Measurements from ENCODE around the gene SPECC1L.
A peak's percentile ranks its signal among the peaks of the same experiment; 100 is the strongest.

The SPECC1L gene

DNA sequence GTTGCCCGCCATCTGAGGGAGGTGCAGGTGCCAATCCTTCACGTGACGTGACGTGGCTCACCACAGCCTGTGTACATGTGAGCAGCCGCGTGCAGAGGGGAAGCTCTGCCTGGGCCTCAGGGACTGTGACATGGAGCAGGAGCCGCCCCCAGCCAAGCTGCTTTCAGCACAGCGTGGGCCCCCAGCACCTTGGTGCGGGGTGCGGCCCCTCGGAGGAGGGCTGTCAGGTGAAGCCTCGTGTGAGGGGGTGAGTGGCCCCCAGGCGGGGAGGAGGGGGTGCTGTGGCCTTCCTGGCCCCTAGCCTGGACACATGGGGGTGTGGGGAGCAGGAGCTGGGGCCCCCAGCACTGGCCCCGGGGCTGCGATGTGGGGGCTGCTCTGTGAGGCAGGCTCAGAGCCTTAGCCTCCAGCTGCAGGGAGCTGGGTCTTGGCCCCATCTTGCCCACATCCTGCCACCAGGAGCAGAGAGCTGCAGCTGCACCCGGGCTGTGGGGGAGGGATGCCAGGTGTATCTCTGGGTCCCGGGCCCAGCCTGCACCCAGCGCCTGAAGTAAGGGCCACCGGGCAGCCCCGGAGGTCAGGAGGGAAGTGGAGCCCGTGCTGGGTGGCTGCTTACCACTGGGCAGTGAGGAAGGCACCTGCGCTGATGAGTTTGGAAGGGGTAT is 157.0 kb downstream of the SPECC1L start, which contains the start of gene ADORA2A:
Gene ADORA2A (plus strand): TSS at position 100 of the 665 bp plus-strand sequence. CDS start 5,806 bp downstream, outside the sequence.
- DNase-seq (ENCODE audit: low read depth in 2 of 2): peak; percentile 54 to 68

DNA sequence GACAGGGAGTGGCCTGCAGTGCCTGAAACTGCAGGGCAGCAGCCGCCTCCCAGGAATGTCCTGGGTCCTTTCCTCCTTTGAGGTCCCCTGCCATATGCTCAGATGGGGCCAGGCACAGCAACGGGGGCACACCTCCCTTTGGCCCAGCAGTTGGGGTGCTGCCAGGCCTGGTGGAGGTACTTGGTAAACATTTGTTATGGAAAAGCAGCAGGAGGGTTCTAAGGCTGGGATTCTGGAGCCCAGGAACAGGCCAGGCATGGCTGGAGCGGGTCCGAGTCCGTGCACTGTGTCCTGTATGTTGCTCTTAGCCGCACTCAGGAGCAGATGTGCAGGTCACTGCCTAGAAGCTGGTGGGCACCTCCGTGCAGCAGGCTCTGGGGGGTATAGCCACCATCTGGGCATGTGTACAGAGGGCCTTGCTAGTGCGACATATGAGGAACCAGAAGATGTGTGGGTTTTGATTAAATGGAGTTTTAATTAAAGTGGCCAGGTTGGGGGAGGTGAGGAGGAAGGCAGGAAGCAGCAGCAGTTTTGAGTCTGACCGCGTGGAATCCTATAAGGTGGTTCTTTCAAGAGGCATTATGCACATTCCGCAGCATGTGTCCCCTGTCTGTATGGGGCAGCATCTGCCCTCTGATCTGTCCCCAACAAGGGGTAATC is 158.2 kb downstream of the SPECC1L start:
- DNase-seq (ENCODE audit: low read depth in 2 of 2): no peak

DNA sequence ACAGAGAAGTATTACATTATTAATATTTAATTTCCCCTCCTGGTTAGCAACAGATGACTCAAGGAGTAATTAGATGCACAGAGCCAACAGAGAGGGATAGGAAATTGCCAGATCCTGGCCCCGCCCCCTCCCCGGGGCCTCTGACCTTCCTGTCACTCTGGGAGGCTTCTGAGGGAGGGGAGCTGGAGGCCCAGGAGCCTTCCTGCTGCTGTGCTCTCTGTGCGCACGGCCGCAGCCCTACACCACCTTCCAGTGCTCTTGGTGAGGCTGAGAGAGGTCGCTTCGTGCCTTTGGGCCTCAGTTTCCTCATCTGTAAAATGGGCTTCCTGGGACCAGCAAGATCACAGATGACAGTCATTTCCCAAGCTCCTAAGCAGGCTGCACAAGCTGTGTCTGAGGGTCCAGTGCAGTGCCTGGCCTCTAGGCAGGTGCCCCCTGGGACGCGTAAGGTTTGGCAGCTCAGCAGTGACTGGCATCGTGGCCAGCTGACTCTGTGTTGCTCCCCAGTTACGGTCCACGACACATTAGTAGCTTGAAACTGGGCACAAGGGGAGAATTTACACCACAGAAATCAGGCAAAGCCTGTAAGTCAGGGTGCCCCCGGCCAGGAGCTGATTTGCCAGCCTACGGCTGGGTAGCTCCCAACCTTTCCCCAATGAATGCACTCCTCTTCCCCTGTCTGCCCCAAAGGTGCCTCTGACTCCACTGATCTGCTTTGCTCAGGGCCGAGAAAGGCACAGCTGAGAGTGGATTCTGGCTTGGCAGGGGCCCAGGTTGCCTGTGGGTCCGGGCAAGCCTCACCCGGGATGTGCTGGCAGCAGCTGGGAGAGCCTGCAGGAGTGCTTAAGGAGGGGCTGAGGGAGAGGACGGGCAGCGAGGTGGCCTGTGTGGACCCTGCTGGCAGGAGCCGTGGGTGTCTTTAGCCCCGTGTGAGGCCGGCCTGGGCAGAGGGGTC is 159.1 kb downstream of the SPECC1L start:
- DNase-seq (ENCODE audit: low read depth in 2 of 2): no peak

DNA sequence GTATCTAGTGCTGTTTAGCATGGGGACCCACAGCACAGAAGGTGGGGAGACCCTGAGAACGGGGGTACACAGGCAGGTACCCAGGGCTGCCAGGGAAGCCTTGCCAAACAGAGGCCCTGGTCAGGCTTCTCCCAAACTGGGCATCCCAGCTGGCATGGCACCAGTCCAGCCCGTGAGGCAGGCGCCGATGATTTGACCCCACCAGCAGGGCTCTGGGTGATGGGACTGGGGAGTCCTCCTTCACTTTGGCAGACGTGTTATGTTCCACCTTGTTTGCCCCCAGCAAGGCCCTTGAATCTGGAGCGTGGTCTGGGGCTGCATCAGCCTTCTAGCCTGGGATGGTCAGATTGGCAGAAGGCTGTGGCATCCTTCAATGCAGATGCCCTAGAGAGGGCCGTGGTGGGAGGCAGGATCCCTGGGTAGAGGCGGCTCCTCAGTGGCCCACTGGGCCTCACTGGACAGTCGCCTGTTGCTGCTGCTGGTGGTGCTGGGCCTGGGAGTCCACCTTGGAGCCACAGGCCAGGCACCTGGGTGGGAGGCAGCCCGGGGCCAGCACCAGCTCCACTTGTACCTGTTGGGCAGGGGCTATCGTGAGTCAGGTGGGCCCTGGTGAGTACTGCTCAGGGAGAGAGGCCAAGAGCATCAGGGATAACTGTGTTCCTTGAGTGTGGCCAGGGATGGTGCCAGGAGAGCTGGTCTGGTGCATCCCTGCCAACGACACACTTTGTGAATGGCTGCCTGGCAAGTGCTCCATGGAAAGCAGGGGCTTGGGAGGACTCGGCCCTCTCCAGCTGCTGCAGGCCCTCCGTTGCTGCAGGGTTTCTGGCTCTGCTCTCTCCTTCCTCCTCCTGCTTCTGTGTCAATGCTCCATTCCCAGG is 160.0 kb downstream of the SPECC1L start:
- DNase-seq (ENCODE audit: low read depth in 2 of 2): no peak

DNA sequence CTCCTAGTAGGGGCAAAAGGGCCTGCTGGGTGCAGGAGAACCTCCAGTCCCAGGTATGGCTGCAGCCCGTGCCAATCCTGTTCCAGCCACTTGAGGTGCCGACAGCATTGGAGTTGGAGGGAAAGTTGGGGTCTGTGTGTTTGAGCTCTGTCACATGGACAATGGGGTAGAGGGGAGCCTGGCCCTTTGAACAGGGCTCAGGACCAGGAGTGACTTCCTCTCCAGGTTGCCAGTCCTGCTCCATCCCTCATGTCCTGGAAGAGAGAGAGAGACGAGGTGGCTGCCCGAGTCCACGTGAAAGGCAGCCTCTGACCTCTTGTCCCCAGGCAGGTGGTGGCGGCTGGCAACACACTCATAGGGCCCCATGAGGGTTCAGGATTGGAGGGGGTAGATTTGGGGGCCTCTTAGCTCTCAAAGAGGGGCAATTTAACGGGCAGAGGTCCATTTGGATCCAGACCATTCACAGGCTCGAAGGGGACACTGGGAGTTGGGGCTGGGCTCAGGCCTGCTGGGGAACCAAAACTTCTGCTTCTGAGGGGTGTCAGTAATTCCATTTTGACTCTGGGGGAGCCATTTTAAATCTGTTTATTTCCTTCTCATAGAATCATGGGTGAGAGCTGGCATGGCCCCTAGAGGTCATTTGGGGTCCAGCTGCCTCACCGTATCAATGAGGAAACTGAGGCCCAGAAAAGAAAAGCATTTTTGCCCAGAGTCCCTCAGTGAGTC is 160.8 kb downstream of the SPECC1L start:
- DNase-seq (ENCODE audit: low read depth in 2 of 2): no peak

DNA sequence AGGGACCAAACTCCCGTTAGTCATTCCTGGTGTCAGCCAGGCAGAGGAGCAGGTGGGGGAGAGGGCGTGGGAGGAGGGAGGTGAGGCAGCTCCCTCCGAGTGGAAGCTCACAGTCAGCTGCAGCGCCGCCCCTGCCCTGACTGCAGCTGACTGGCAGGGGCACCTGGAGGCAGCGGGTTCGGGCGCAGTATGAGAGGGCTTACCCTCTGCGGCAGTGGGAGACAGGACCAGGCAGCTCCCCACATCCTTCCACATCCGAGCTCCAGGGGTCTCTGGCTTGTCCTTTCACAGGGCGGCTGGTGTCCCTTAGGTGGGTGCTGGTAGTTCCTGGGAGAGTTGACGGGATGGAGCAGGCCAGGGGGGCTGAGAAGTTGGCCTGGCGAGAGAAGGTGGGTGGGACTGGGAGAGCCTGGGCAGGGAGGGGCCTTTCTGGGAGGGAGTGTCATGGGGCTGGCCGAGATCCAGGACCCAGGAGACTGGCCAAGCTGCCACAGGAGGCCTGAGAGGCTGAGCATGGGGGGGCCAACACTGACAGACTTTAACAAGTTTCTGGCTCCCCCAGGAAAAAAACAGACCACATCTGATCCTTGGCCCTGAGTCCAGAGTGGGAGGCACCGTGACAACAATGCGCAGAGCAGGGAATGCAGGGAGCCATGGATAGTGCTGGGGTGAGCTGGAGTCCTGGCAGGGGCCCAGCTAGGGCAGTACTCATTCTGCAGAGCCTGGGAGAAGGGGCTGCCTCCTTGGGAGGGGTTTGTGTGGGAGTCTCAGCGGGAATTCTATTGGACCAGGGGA is 161.6 kb downstream of the SPECC1L start:
- DNase-seq (ENCODE audit: low read depth in 2 of 2): no peak

DNA sequence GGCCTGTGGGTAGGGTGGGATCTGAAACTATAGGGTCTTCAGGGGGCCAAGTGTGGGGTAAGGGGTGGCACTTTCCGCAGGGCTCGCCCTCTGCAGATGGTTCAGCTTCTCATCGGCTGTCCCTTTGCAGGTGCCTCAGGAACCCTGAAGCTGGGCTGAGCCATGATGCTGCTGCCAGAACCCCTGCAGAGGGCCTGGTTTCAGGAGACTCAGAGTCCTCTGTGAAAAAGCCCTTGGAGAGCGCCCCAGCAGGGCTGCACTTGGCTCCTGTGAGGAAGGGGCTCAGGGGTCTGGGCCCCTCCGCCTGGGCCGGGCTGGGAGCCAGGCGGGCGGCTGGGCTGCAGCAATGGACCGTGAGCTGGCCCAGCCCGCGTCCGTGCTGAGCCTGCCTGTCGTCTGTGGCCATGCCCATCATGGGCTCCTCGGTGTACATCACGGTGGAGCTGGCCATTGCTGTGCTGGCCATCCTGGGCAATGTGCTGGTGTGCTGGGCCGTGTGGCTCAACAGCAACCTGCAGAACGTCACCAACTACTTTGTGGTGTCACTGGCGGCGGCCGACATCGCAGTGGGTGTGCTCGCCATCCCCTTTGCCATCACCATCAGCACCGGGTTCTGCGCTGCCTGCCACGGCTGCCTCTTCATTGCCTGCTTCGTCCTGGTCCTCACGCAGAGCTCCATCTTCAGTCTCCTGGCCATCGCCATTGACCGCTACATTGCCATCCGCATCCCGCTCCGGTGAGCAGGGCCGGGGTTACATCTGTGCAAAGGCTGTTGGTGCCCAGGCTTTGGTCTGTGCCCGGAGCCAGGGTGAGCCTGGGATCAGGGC is 162.6 kb downstream of the SPECC1L start:
- DNase-seq (ENCODE audit: low read depth in 2 of 2): no peak

DNA sequence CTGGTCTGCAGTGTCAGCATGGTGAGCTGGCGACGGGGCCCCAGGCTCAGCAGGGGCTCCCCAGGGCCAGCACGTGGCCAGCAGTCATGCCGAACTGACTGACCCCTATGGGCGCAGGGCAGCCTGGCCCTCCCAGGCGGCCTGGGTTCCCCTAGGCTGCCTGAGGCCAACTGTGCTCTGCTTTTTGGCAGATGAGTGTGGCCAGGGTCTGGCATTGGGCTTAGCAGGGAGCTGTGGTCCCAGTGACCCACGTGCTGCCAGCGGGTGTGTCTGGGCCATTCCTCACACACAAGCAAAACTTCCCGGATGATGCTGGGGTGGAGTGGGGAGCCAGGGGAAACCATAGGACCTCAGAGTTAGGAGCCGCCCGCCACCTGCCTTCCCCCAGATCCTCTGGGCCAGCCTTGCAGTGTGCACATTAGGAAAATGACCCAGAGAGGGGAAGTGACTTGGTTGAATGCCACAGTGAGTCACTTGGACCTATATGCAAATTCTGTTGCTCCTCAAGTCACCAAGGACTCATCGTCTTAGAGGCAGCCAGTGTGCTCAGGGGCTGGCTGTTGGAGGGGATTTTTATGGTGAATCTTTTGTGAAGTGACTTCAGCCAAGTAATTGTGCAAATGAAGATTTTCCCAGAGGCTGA is 163.3 kb downstream of the SPECC1L start:
- no peak for DNase-seq (ENCODE audit: low read depth in 2 of 2)

DNA sequence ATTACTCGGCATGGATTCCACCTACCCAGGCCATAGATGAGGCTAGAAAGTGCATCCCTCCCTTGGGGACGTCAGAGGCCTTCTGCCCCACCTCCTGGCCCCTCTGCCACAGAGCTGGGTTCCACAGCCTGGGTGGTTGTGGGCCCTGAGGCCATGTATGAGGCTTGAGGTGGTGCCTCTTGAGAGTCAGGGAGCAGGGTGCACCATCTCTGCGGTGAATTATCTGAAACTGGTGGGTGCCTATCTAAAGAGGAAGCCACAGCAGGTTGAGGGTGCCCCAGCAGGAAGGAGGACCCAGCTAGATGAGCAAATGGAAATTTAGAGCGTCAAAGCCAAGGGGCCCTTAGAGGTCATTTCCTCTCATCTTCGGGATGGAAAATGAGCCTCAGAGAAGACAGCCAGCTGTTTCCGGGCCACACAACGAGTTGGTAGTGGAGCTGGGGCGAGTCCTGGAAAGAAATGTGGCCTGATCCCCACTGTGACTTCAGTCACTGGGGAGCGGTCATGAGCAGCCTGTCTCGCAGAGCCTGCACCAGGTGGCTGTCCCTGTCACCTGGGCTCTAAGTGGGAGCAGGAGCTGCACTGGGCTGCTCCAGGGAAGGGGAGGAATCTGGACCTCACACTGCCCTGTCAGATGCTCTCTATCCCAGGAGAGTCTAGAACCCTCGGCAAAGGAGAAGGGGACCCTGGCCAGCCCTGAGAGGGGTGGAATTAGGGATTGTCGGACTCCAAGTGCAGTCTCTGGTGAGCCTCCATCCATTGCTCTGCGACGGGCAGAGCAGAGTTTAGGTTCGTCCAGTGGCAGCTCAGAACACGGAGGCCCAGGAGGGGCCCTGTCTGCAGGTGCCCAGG is 164.1 kb downstream of the SPECC1L start:
- DNase-seq (ENCODE audit: low read depth in 2 of 2): peak; percentile 51 to 54

DNA sequence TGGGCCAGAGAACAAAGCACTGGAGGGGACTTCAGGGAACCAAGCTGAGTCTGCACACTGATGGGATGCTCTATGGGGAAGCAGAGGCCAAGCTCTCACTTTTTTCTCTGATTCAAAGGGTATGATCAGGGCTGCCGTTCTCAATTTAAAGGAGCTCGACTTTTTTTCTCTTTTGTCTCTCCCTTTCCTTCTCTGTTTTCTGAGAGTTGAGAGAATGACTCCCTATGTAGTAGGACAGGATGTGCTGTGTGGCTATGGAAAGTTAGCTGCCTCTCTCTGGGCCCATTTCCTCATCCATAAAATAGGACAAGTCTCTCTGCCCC is 164.7 kb downstream of the SPECC1L start:
- no peak for DNase-seq (ENCODE audit: low read depth in 2 of 2)

DNA sequence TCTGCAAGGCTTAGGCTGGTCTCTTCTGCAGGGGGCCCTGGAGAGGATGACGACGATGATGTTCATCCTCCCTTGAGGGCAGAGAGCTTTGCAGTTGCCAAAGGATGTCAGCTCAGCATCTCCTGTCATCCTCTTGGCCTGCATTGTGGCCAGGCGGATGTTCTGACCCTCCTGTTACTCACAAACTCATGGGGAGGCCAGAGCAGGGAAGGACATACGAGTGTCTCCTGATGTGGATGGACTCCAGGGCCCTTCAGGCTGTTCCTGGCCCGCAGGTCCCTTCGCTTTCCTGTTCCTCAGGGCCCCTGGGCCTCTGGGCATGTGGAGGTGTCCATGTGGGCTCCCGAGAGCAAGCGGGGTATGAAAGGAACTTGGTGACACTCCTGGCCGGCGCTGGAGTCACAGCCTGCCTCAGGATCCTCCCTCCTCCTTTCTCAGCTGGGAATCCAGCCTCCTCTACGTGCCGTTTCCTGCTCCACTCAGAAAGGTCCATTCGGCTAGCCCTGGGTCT is 165.3 kb downstream of the SPECC1L start:
- no peak for DNase-seq (ENCODE audit: low read depth in 2 of 2)

DNA sequence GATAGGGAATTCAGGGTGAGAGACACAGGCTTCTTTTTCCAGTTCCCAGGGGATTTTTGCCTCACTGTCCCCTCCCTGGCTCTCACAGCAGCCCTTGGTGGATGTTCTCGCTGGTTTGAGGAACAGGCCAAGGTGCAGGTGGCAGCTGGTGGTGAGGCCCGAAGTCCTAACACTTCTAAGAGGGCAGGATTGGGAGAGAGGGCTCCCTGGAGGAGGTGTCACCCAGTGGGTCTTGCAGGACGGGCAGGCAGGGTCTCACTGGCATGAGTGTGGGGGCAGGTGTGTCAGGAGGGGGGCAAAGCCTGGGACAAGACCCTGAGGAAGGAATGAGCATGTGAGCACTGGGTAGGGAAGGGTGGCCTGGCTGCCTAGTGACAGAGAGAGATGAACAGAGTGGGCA is 165.9 kb downstream of the SPECC1L start:
- DNase-seq (ENCODE audit: low read depth in 2 of 2): no peak

DNA sequence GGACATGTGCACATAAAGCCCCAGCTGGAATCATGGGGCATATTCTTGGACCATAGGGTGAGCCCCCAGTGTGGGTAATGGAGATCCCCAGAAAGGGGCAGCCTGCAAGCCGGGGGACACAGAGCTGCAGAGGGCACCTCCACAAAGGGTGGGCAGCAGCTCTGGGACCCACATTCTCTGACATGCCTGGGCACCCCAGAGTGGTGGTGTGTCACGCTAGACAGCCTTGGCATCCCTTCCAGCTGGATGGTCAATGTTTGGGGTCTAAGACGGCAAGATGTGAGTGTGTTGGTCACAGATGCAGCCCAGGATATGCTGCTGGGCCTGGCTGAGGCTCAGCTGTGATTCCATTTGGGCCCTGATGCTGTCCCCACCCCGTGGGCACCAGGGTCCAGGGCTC is 166.5 kb downstream of the SPECC1L start:
- DNase-seq (ENCODE audit: low read depth in 2 of 2): no peak

DNA sequence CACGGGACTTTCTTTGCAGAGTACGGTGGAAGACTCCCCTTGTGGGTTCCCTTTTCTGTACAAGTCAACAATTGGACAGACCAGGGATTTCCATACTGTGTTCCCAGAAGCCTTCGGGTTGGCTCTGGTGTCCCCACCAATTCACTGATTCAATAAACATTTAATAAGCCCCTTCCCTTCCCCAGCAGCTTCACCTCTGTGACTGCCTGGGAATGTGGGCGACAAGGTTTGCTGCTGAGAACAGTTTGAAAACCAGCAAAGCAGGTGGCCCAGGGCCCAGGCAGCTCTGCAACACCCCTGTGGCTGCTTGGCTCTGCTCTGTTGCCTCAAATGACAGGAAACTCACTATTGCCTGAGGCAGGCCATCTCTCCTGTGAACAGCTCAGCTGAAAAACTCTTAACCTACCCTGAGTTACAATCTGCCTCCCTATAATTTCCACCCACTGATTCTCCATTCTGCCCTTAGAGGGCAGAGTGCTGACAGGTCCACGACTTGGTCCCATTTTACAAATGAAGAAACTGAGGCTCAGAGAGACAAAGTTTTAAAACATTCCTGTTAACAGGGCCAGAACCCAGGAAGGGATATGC is 167.2 kb downstream of the SPECC1L start:
- no peak for DNase-seq (ENCODE audit: low read depth in 2 of 2)

DNA sequence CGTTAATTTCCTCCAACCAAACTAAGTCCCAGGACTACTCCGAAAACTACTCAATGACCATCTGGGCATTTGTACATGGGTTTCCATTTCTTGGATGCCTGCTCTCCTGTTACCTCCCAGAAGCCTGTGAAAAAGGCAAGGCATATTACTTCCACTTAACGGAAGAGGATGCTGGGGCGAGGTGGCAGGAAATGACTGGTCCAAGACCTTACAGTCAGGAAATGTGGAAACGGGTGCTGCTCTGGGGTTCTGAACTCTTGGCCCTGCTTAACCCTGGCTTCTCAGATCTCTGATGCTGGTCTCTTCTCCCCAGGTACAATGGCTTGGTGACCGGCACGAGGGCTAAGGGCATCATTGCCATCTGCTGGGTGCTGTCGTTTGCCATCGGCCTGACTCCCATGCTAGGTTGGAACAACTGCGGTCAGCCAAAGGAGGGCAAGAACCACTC is 169.7 kb downstream of the SPECC1L start:
- DNase-seq (ENCODE audit: low read depth in 2 of 2): no peak

DNA sequence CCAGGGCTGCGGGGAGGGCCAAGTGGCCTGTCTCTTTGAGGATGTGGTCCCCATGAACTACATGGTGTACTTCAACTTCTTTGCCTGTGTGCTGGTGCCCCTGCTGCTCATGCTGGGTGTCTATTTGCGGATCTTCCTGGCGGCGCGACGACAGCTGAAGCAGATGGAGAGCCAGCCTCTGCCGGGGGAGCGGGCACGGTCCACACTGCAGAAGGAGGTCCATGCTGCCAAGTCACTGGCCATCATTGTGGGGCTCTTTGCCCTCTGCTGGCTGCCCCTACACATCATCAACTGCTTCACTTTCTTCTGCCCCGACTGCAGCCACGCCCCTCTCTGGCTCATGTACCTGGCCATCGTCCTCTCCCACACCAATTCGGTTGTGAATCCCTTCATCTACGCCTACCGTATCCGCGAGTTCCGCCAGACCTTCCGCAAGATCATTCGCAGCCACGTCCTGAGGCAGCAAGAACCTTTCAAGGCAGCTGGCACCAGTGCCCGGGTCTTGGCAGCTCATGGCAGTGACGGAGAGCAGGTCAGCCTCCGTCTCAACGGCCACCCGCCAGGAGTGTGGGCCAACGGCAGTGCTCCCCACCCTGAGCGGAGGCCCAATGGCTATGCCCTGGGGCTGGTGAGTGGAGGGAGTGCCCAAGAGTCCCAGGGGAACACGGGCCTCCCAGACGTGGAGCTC is 170.2 kb downstream of the SPECC1L start:
- DNase-seq (ENCODE audit: low read depth in 2 of 2): no peak
